ENCODE data around the gene SGMS1.

SGMS1 gene

GRCh38 chr10:50402466-50402865 is 221.3 kb downstream of the SGMS1 start:
- H3K36me3 ChIP-seq (ENCODE audit: control insufficient read depth, low read length), result no peaks in the 10 kb centered on the region
- H3K4me2 ChIP-seq (ENCODE audit: low read length), result no peak overlapping the region
- H3K4me1 ChIP-seq (ENCODE audit: control insufficient read depth, low read length), result peaks cover 4% of the 10 kb centered on the region
- 0 out of 2 replicates have a peak, but pooled peaks cover 3% of the 10 kb centered on the region for H3K9me3 ChIP-seq (ENCODE audit: control insufficient read depth, insufficient read depth, low read length)
- H4K20me1 ChIP-seq (ENCODE audit: control insufficient read depth, insufficient read depth, low read depth, low read length), result no peaks in the 10 kb centered on the region
- no peak overlapping the region for H3K4me3 ChIP-seq (ENCODE audit: low read length)
- H3K27me3 ChIP-seq (ENCODE audit: control insufficient read depth, low read length), result no peaks in the 10 kb centered on the region
- no peaks in the 10 kb centered on the region for H3K79me2 ChIP-seq (ENCODE audit: control insufficient read depth, low read length)
- H3F3A ChIP-seq (ENCODE audit: control insufficient read depth, insufficient read depth), result no peaks in the 10 kb centered on the region
- no peak overlapping the region for H3K27ac ChIP-seq (ENCODE audit: low read depth, low read length)
- TF ChIP-seq CTCF (IDR thresholded peaks at IDR 0.05; ENCODE audit: low read depth, low read length, poor library complexity, severe bottlenecking), result no peak
- no peaks in the 10 kb centered on the region for H3K9me2 ChIP-seq (replicated peaks; ENCODE audit: control insufficient read depth, low read length)

GRCh38 chr10:50400694-50401093 is 223.1 kb downstream of the SGMS1 start:
- no peaks in the 10 kb centered on the region for H3K79me2 ChIP-seq (ENCODE audit: control insufficient read depth, low read length)
- TF ChIP-seq EZH2phosphoT487 (IDR thresholded peaks at IDR 0.05; ENCODE audit: borderline replicate concordance, low read length) (no peak), CTCF (IDR thresholded peaks at IDR 0.05; ENCODE audit: low read depth, low read length, poor library complexity, severe bottlenecking) (no peak)
- no peaks in the 10 kb centered on the region for H3K36me3 ChIP-seq (ENCODE audit: control insufficient read depth, low read length)
- H3K4me1 ChIP-seq (ENCODE audit: control insufficient read depth, low read length), result peaks cover 22% of the 10 kb centered on the region
- H3K27me3 ChIP-seq (ENCODE audit: control insufficient read depth, low read length), result no peaks in the 10 kb centered on the region
- H4K20me1 ChIP-seq (ENCODE audit: control insufficient read depth, insufficient read depth, low read depth, low read length), result no peaks in the 10 kb centered on the region
- no peaks in the 10 kb centered on the region for H3K9me3 ChIP-seq (ENCODE audit: control insufficient read depth, insufficient read depth, low read length)
- H3K27ac ChIP-seq (ENCODE audit: low read depth, low read length), result no peak overlapping the region
- H3F3A ChIP-seq (ENCODE audit: control insufficient read depth, insufficient read depth), result no peaks in the 10 kb centered on the region
- H3K4me3 ChIP-seq (ENCODE audit: low read length), result no peak overlapping the region
- no peak overlapping the region for H3K4me2 ChIP-seq (ENCODE audit: low read length)
- no peaks in the 10 kb centered on the region for H3K9me2 ChIP-seq (replicated peaks; ENCODE audit: control insufficient read depth, low read length)

GRCh38 chr10:50398823-50399222 is 224.9 kb downstream of the SGMS1 start:
- H3K4me2 ChIP-seq (ENCODE audit: low read length), result no peak overlapping the region
- H3K27ac ChIP-seq (ENCODE audit: low read depth, low read length), result no peak overlapping the region
- no peaks in the 10 kb centered on the region for H3K36me3 ChIP-seq (ENCODE audit: control insufficient read depth, low read length)
- H3F3A ChIP-seq (ENCODE audit: control insufficient read depth, insufficient read depth), result no peaks in the 10 kb centered on the region
- H3K4me1 ChIP-seq (ENCODE audit: control insufficient read depth, low read length), result peaks cover 24% of the 10 kb centered on the region
- TF ChIP-seq CTCF (IDR thresholded peaks at IDR 0.05; ENCODE audit: low read depth, low read length, poor library complexity, severe bottlenecking) (no peak), EZH2phosphoT487 (IDR thresholded peaks at IDR 0.05; ENCODE audit: borderline replicate concordance, low read length) (no peak)
- H3K79me2 ChIP-seq (ENCODE audit: control insufficient read depth, low read length), result no peaks in the 10 kb centered on the region
- H3K27me3 ChIP-seq (ENCODE audit: control insufficient read depth, low read length), result no peaks in the 10 kb centered on the region
- no peak overlapping the region for H3K4me3 ChIP-seq (ENCODE audit: low read length)
- no peaks in the 10 kb centered on the region for H3K9me3 ChIP-seq (ENCODE audit: control insufficient read depth, insufficient read depth, low read length)
- H4K20me1 ChIP-seq (ENCODE audit: control insufficient read depth, insufficient read depth, low read depth, low read length), result no peaks in the 10 kb centered on the region
- H3K9me2 ChIP-seq (replicated peaks; ENCODE audit: control insufficient read depth, low read length), result no peaks in the 10 kb centered on the region

- no peak for TF ChIP-seq CTCF (IDR thresholded peaks at IDR 0.05; ENCODE audit: low read depth, low read length, poor library complexity, severe bottlenecking)
- H3K27ac ChIP-seq (ENCODE audit: low read depth, low read length), result no peak overlapping the region
- no peaks in the 10 kb centered on the region for H4K20me1 ChIP-seq (ENCODE audit: control insufficient read depth, insufficient read depth, low read depth, low read length)
- no peaks in the 10 kb centered on the region for H3K9me2 ChIP-seq (replicated peaks; ENCODE audit: control insufficient read depth, low read length)
- H3K27me3 ChIP-seq (ENCODE audit: control insufficient read depth, low read length), result no peaks in the 10 kb centered on the region
- H3K79me2 ChIP-seq (ENCODE audit: control insufficient read depth, low read length), result no peaks in the 10 kb centered on the region
- H3K4me2 ChIP-seq (ENCODE audit: low read length), result no peak overlapping the region
- no peaks in the 10 kb centered on the region for H3F3A ChIP-seq (ENCODE audit: control insufficient read depth, insufficient read depth)
- no peaks in the 10 kb centered on the region for H3K36me3 ChIP-seq (ENCODE audit: control insufficient read depth, low read length)
- H3K9me3 ChIP-seq (ENCODE audit: control insufficient read depth, insufficient read depth, low read length), result no peaks in the 10 kb centered on the region
- peaks cover 24% of the 10 kb centered on the region for H3K4me1 ChIP-seq (ENCODE audit: control insufficient read depth, low read length)
- H3K4me3 ChIP-seq (ENCODE audit: low read length), result no peak overlapping the region
Measured at GRCh38 chr10:50398381-50398780, 225.4 kb downstream of the SGMS1 start.

Data from DOHH2 (cell line).